ENCODE measurements around the gene IL11RA.
A peak's percentile ranks its signal among the peaks of the same experiment; 100 is the strongest.

IL11RA gene

DNA sequence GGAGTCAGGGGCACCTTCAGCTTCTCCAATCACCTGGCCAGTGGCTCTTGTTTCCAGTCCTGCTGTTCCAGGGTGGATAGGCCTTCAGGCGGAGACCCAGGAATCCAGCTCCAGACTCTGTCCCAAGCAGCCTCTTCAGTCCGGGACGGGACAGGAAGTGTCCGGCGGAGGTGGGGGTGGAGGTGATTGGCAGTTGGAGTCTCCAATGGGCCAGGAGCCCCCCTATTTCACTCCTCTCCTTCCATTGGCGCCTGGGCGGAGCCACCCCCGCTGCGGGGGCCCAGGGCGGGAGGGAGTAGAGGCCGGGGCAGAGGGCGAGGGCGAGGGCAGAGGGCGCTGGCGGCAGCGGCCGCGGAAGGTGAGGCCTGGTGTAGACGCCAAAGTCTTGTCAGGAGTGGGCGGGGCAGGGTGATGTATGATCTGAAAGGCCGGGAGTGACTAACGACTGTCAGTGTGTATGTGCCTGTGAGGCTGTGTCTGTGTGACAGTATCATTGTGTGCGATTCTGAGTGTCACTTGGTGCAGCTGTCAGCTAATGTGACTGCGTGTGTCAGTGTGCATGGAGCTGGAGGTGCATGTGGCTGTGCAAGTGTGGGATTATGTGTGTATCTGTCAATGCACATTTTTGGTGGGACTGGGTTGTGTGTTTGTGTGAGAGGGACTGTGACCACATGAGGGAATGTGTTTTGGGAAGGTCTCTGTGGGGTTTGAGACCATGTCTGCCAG lies at the start of gene IL11RA:
IL11RA (plus strand) TSS at position 310 of the 726 bp plus-strand sequence. CDS start 3,033 bp downstream, outside the sequence.
- peak; percentile 15 for DNase-seq

DNA sequence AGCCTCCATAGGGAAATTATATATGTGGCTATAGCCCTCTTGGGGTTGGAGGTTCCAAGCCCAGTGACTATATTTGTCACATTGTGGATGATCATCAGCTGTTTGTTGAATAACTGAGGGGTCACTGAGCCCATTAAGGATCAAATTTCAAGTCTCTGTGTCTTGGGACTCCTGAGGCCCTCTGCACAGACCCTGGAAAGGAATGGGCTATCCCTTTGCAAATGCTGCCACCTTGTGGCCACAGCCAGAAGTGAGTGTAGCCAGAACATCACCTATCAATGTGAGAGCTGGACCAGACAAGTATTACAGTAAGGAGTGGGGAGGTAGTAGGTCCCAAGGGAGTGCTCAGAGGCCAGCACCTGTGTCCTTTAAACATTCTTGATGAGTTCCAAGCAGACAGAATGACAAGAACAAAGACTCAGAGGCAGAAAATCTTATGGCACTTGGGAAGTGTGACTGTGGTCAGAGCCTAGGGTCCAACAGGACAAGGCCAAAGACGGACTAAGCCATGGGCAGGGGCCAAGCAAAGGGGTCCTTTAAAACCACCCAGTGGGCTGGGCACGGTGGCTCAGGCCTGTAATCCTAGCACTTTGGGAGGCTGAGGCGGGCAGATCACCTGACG lies 48.3 kb upstream of the IL11RA start:
- DNase-seq: peak; percentile 65

DNA sequence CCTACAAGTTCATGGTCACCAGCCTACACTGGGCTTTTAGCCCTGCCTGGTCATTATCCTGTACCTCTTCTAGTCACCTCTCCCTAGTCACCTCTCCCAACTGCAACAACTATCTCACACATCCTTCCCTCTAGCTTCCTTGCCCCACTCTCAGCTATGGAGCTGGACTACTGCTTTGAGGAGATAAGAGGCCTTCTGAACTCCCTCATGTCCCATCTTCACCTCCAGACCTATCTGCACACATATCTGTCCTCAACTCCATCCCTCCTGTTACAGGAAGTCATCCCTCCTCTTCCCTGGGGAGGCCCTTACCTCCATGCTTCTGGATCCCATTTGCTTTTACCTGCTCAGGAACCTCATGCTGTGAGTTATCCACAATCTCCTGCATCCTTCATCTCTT lies 45.8 kb upstream of the IL11RA start:
- no peak for DNase-seq

DNA sequence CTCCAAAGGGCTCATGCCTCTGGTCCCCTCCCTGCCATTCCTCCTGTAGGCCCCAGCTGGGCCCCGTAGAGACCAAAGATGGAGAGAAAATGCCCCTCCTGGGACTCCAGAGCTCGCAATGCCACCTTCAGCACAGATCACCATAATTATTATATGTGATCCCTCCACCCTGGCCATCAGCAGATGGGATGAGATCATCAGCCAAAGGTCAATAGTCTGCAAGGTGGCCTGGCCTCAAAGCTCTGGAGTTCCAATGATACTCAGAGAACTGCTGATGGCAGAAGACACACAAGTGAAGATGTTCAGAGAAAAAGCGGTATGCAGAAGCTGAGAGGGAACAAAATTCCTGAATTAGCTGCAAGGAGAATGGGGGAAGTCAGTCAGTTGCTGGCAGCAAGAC lies 45.1 kb upstream of the IL11RA start:
- DNase-seq: no peak

DNA sequence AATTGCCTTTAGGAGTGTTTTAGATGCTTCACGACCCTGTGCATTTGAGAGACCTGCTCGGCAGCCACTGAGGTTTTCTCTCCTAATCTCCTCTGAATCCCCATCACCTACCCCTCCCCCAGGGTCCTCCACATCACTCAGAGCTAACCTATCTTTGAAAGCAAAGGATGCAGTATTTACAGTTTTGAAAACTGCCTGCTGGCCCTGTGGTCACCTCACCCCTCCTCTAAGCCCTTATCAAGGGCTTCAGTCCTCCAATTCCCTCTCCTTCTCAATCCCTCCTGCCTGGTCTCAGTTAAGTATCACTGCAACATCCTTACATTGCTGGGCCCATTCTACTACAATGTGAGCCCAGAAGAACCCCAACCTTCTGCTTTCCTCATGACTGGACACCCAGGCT lies 44.7 kb upstream of the IL11RA start:
- DNase-seq: no peak

DNA sequence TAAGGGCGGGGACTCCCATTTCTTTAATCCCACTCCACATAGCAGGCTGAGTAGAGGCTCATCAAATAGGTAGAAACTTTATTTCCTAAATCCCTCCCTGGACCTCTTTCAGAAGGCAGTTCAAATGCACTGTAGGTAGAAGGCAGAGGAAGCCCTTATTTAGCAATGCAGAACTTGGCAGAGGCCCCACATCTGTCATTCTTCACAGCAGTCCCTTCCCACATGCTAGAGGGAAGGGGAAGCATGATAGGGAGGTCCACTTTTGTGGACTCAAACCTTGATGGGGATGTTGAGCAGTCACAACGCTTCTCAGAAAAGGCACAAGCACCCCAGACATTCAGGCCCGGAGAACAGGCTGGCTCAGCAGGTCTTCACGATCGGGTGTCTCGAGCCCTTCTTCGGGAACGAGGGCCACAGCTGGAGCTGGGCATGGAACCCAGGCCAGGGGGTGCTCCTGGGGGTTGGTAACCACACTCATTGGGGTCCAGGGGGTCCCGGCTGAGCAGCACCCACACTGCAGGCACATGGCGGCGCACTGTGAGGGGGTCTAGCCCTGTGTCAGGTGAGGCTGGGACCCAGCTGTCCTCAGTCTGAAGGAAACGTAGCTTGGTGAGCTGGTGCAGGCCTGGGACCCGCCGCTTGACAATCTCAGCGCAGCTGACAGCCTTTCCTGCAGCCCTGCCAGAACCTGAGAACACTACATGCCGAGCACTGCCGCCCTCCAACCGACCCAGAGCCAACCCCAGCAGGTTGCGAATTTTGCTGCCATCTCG lies 41.4 kb upstream of the IL11RA start:
- no peak for DNase-seq

DNA sequence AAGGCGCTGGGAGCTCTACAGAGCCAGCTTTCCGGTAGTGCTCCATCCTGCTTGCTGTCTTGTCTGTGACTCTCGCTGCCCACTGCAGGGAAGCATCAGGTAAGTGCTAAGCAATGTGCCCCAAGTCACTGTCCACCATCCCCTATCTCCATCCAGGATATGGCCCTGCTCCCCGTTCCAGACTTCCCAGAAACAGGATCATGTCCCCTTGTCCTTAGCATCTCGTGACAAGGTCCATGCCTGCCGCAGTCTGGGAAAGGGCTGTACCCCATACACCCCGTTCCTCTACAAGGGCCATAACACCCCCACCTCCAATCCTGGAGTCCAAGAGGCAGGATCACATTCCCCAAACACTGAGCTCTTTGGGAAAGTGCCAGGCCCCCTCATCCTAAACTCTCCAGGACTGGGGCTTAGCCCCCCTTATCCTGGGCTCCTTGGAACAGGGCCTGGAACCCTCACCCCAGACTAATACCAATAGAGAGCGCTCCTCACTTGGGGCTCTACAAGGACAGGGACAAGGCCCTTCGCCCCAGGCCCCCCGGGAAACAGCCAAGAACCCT lies 40.7 kb upstream of the IL11RA start:
- DNase-seq: no peak

DNA sequence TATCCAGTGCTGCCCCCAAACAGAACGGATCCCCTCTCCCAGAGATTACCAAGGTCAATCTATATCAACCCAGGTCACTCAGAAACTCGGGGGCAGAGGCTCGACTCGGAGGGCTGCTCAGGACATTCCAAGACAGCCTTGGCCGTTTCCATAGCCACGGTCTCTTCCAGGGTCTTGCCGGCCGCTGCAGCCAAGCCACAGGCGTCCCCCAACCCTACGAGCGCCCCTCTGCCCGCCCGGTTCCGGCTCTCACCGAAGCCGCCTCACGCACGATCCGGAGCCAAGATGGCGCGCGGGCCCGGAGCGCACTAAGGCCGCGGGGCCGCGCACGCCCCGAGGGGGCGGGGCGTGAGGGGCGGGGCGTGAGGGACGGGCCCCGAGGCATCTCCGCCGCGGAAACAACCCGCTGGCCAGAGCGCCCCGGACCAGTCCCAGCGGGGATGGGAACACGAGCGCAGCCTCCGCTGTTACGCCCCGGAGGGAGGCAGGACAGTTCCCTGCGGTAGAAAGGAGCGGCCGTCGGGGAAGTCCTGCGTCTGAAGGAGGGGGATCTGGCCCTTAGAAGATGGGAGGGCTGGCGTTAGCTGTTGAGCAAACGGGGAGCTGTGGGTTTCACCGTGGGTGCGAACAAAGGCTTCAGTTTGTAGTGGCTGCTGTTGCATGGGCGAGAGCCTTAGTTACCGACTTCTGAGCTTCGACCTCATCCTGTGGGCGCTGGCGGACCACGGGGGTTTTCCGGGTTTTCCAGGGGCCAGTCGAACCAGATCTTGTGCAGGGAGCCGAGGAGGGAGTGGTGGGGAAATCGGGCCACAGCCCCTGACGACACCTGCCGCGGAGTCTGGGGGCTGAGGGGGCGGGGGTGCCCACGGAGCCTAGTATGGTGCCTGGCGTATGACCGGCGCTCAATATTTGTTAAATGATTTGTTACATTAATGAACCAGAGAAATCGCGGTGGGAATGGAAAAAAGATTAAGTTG lies 39.9 kb upstream of the IL11RA start, which contains the start of gene RPP25L:
RPP25L (minus strand) TSS at position 287 of the 977 bp plus-strand sequence. CDS start 801 bp downstream, outside the sequence.
- DNase-seq: peak; percentile 78

DNA sequence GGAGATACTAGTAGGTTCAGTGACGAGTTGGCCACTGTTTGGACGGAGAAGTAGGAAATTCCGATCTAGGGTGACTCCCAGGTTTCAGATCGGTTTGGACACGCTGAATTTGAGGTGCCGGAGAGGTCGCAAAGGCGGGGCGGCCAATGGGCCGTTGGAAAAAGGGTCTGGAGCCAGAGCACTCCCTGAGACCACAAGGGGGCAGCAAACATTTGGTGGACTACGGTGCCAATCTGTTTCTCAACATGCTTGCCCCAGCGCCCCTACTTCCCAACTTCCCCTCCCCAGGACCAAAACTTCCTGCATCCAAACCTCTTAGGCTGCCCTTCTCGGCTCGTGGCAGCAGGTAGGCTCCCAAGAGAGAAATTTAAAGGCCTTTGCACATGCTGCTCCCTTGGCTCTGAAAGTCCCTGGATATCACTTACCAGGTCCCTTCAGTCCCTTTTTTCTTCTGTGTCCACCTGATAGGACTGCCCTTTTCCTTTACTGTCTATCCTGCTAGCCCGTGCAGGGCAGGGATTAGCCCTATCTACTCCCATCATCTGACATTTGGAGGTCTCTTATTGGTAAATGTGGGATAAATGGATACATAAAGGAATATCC lies 39.1 kb upstream of the IL11RA start:
- DNase-seq: peak; percentile 53

DNA sequence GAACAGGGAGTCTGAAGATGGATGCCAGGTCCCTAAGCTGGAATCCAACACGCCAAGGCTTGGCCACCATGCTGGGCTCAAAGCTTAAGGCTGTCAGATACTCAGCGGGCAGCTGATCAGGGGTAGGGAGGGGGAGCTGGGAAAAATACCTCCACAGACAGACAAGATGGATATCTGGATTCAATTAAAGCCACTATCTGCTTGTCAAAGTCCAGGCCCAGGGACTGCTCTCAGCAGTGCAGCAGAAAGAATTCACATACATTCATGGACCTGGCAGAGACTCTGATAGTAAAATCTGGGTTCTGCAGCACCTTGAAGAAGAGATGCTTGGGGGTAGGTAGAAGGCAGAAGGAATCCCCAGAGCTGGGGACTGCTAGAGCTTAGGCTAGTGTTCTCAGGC lies 36.9 kb upstream of the IL11RA start:
- no peak for DNase-seq

DNA sequence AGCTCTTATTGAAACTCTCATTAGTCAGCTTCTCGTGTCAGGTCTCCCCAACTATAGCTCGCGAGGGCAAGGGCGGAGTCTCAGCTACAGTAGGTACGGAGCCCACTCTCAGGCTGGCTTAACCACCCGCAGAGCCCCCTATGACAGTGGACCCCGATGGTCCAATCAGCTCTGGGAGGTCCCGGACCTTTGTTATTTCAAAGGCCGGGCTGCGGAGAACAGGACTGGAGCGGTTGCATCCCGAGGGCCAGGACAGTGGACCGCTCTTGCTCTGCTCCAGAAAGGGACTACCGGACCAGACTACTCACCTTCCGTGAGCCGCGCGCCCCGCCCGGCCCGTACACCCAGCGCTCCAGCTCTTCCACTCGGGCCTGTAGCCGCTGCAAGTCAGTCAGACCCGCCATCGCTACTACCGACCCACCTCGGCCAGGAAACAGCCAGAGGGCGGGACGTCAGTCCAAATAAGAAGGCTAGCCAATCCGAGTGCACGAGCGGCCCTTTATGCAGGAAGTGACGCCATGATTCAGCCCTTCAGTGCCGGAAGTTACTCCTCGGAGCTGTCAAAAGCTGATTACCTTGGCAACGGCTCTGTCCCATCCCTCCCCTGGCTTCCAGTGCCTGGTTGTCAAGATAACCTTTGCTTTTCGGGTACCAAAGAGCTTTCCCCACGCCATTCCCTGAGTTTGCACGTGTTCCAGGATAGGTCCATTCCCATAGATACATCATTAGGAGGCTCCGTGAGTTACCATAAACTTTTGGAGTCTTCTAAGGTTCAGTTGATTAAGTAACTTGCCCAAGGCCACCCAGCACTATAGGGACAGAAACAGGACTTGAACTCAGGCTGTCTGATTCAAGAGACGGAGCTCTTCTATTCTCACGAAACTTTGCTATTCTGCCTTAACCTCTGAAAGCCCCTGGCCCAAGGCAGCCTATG lies 31.7 kb upstream of the IL11RA start, which contains the start of gene DCTN3:
DCTN3 (minus strand) TSS at position 435 of the 934 bp plus-strand sequence; CDS start at position 404, 31 bp downstream.
- peak; percentile 87 for DNase-seq

DNA sequence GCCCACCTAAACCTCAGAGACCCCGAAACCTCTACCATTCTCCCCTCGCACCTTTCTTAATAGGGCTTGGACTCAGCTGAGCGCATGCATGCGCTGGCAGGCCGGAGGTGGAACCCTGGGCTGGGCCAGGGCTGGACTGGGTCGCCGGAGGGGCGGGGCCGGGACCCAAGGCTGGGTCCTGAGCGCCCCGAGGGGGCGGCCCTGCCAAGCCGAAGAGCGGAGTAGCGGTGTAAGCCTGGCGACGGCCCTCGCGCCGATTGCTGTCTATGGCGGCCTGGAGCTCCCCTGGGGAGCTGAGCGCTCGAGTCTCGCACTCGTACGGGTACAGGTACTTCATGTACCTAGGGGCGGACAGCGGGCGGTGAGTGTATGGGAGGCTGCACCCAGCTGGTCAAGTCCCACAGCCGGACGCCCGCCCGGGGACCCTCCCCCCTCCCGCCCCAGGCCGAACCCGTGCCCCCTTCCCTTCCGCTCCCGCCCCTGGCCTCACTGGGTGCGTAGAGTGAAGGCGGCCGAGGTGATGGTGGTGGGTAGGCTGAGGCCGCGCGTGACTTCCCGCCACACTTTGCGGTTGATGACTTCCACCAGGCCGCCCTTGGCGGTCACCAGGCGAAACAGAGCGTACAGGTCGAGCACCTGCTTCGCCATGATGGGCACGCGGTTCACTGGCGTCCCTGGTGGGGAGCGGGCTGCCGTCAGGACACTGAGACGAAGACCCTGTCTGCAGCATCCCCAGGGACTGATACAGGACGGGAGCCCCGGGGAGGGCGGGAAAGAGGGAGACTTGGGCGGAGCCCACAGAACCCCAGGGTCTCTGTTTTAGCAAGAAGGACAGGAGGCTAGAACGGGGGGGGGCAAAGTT lies 28.4 kb upstream of the IL11RA start:
- no peak for DNase-seq

DNA sequence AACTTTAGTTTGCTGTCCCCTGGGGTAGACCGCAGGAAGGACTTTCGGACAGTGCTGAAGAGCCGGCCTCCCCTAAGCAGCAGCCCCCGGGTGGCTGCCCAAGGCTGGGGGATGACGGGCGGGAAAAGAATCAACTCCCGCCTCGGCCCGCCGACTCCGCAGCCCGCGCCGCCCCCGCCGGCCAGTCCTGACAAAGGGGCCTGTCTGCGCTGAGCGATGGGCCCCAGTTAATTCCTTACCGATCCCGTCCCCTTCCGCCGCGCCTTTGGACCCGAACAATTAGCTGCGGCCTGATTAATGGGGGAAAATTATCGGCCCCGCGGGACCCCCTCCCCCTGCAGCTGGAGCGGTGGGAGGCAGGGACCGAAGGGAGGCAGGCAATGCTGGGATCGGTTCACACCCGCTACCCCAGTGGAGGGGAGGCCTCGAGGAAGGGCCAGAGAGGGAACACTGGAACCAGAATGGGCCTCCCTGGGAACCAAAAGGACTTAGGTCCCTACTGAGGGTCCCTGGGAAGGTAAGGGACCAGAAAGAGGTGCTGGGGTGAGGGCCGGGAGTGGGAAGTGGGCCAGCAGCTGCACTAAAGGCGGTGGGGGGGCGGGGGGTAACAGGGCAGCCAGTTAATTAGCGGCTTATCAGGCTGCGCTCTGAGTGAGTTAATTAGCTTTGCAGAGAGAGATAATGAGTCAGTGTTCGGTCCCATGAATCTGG lies 27.4 kb upstream of the IL11RA start:
- no peak for DNase-seq

DNA sequence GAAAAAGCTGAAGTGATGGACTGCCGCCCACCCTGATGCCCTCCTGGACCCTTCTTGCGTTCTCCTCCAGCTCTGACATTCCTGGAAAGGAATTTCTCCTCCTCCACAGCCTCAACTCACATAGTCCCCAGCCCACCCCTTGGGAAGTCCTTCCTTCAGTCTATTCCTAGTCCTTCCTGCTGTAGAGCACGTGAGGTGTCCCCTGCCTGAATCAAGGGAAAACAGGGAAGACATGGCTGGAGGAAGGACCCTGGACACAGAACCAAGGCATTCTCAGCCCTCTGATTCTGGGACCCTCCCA lies 26.8 kb upstream of the IL11RA start:
- no peak for DNase-seq

DNA sequence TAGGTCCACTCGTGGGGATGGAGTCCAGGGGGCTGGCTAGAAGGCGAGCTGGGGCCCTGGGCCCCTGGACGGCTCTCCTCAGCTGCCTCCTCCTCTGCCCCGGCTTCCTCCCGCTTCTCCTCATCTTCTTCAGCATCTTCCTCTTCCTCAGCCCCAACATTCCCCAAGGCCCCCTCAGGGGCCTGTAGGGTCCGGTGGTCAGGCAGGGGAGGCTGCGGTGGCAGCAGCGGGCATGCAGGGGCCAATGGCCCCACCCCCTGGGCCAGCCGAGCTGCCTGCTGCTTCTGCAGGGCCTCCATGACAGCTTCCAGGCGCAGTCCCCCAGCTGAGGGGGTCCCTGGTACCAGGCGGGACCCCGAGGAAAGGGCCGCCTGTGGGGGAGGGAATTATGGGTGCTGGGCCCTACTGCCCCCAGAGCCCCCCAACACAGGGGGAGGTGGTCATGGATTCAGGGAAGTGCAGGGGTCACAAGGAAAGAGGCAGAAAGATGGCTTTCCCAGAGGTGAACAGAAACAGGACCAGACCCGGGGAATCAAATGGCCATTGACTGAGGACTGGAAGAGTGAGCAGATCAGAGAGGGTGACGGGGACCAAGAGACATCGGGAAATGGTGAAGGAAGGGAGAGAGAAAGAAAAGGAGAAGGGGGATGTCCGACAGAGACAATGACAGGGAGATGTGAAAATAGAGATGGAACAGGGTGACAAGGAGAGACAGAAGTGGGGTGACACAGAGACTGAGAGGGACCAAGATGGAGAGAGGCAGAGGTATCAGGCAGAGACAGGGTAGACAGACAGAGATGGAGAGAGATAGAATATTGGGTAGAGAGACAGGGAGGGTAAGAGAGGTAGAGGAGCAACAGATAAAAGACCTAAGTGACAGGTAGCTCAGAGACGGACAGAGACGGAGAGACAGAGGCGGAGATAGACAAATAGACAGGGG lies 24.0 kb upstream of the IL11RA start:
- no peak for DNase-seq

DNA sequence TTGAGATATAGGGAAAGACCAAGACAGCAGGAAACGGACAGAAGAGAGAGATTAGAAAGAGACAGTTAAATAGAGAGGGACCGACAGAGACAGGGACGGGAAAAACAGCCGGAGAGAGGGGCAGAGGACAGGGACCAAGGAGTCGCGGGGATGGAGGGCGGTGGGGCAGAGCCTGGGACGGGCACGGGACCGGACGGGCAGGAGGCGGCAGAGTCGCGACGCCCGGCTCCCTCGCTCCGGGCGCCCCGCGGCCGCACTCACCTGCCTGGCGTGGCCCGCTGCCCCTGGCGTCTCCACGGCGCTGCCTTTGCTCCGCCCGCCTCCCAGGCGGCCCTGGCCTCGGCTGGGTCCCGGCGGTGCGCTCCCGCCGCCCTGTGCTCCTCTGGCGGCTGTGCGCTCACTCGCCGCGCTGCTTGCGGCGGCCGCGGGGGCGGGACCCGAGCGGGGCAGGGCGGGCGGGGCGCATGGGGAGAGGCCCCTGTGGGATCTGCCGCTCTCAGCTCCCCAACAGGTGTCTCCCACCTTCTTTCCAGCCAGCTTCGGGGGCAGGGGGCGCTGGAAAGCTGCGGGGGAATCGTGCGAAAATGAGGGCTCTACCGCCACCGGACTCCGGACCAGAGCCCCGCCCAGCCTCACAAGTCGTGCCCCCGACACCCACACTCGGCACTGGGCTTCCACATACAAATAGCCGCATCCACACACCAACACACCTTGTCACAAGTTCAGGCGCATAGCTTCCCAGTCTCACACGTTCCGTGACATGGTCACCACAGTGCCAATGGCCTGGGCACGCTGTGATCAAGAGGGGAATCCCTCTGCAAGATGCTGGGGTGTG lies 23.1 kb upstream of the IL11RA start, which contains the start of gene ARID3C:
ARID3C (minus strand) TSS at position 411 of the 835 bp plus-strand sequence. CDS start 1,052 bp downstream, outside the sequence.
- peak; percentile 32 for DNase-seq

DNA sequence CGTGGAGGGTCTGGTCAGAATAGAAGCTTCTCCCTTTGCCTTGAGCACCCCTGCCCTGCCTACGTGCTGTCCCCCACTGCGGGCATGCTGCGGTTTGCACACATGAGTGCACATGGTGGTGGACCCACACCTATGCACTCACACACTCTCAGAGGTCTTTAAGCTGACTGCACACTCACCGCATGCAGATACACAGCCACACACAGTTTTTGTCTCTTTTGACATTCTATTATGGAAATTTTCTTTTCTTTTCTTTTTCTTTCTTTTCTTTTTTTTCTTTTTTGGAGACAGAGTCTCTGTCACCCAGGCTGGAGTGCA lies 22.5 kb upstream of the IL11RA start:
- DNase-seq: no peak

Measured in activated effector memory CD4-positive, alpha-beta T cell treated with Interleukin-2 at 50 U/mL for 16 hours (primary cell).